Psoas muscle (tissue), 8 donors: ENCODE data around the gene FKBP5. TPM values are rescaled to one million over a fixed set of nuclear protein-coding genes. Genes with fewer than 3 reads are reported as not detected.
"Not testable (repeated sequence)": the region's sequence is repeated elsewhere in the genome, so short reads cannot be mapped to it uniquely, and the experiment has no call there.

Experiments
- ATAC-seq, 4 donors: fragments of 200-7000 bp; cut with Tn5 transposase; one replicate each; pipeline ENCODE4 v1.9.1; 2020; ENCODE audit warnings: moderate library complexity in 3 of 4, mild to moderate bottlenecking in 2 of 4
- DNase-seq, 2 donors: peaks; one replicate each; pipeline ENCODE4 v3.0.0-alpha.2; 2020
- H3K27ac ChIP-seq: fragments of 200-600 bp; one replicate; pipeline ENCODE4 v1.8.0; 2022
- H3K27me3 ChIP-seq, 3 donors: fragments of 200-600 bp in 1 of 3; one replicate each; pipeline versions ENCODE4 v1.6.1 to v1.8.0; 2013 to 2022; ENCODE audit warnings: low read length in 2 of 3, mild to moderate bottlenecking in 2 of 3, moderate library complexity in 1 of 3; ENCODE audit not compliant: insufficient read depth in 3 of 3
- H3K36me3 ChIP-seq, 2 donors: fragments of 200-600 bp in 1 of 2; one replicate each; pipeline versions ENCODE4 v1.6.1 to v1.8.0; 2013 to 2022; ENCODE audit warnings: low read depth in 1 of 2, mild to moderate bottlenecking in 1 of 2, moderate library complexity in 1 of 2; ENCODE audit not compliant: insufficient read depth in 1 of 2
- H3K4me1 ChIP-seq: fragments of 200-600 bp; one replicate; pipeline ENCODE4 v1.8.0; 2022
- H3K4me3 ChIP-seq: fragments of 200-600 bp; one replicate; pipeline ENCODE4 v1.8.0; 2022; ENCODE audit warnings: mild to moderate bottlenecking
- H3K9me3 ChIP-seq: fragments of 200-600 bp; one replicate; pipeline ENCODE4 v1.8.0; 2022
- CTCF ChIP-seq: fragments of 200-600 bp; IDR thresholded peaks from one replicate; pipeline ENCODE4 v1.8.0; 2022; ENCODE audit warnings: antibody characterized with exemption
- WGBS, 3 donors: extraction: QIAGEN DNeasy Blood & Tissue Kit; methylation state at CpG; one replicate each; pipeline versions ENCODE4 v1.1.6 to v1.1.7; 2013; 5-methylcytosine and 5-hydroxymethylcytosine counted together
- intact Hi-C, 2 donors: fragments of 100-400 bp; cut with DNase I; formaldehyde crosslinking; loops; one replicate each; pipeline versions ENCODE4 v1.11.0 to v1.14.2; 2022
- polyA plus RNA-seq, 3 donors: library from polyadenylated mRNA; stranded (reverse); fragments of 200-250 nt; gene quantifications; one replicate each; pipeline ENCODE4 v1.2.3, GENCODE V29; 2013
- total RNA-seq, 4 donors: library from RNA; stranded (reverse); fragmentation: NEBNext Ultra II Directional in 2 of 4; extraction: Animal tissue kit (Norgen Biotek cat#: 25700) in 2 of 4; gene quantifications; one replicate each; pipeline versions ENCODE4 v1.2.1 to v1.2.4, GENCODE V29; 2021 to 2023
- donor health status: healthy with polysubstance abuse.
- donor health status: DM: no; HTN: no; CAD: no; lungs with moderate emphysema.
- donor health status: Bipolar disorder and iron deficiency.
- donor health status: healthy.
- donor health status: DM: yes; HTN: yes; CAD: no.
- donor health status: DM: no; HTN: no; CAD: no.
- donor health status: DM: no; HTN: no; CAD: no.
- donor health status: DM: yes; HTN: yes; CAD: no.

Gene FKBP5
- total and polyA plus RNA-seq, 7 donors = 56.5 to 1,905 (median 542) TPM

GRCh38 chr6:35576682-35577081 lies 112.0 kb downstream of the FKBP5 start:
- ATAC-seq (no peak), DNase-seq (no peak)
- Histone ChIP-seq H3K4me1 (peaks cover 3% of the 10 kb centered on the region), H3K9me3 (no peaks in the 10 kb centered on the region), H3K4me3 (no peak overlapping the region), H3K27ac (no peak overlapping the region), H3K27me3 (no peaks in the 10 kb centered on the region), H3K36me3 (peaks cover 7 to 96% of the 10 kb centered on the region in 2 donors)
- intact Hi-C loops = no loop called here
- TF ChIP-seq CTCF = no peak
- WGBS, 3 donors = 80 to 88% (median 87%) methylated on average over 9 of the region's 9 CpGs

GRCh38 chr6:35573495-35574110 lies 115.1 kb downstream of the FKBP5 start:
- ATAC-seq = no peak
- intact Hi-C loops = no loop called here
- WGBS, 3 donors = 66 to 76% (median 67%) methylated on average over 3 of the region's 3 CpGs

GRCh38 chr6:35570885-35571330 lies 117.8 kb downstream of the FKBP5 start:
- WGBS, 3 donors = 18 to 60% (median 46%) methylated on average over 2 of the region's 2 CpGs
- ATAC-seq = peak; percentile 4 to 25 (median 12)
- intact Hi-C loops, H3K27me3 ChIP-seq, H3K9me3 ChIP-seq, DNase-seq, H3K4me3 ChIP-seq, H3K4me1 ChIP-seq: not testable (repeated sequence)
- H3K36me3 ChIP-seq = peaks cover 5 to 38% of the 10 kb centered on the region in 2 donors
- peak overlapping the region; percentile 21 for H3K27ac ChIP-seq

More at GRCh38 chr6:35573495-35574110, 115.1 kb downstream of the FKBP5 start:
- Histone ChIP-seq H3K4me1 (no peaks in the 10 kb centered on the region), H3K9me3 (no peaks in the 10 kb centered on the region), H3K4me3 (no peak overlapping the region), H3K27ac (no peak overlapping the region), H3K27me3 (no peaks in the 10 kb centered on the region), H3K36me3 (peaks cover 7 to 65% of the 10 kb centered on the region in 2 donors)
- no peak for DNase-seq
- TF ChIP-seq CTCF = no peak

- intact Hi-C loops = no loop called here
- Histone ChIP-seq H3K9me3 (no peaks in the 10 kb centered on the region), H3K27ac (no peak overlapping the region), H3K4me1 (no peaks in the 10 kb centered on the region), H3K4me3 (no peak overlapping the region), H3K36me3 (peaks cover 3 to 19% of the 10 kb centered on the region in 2 donors), H3K27me3 (no peaks in the 10 kb centered on the region)
- 48 to 64% (median 55%) methylated on average over 5 of the region's 5 CpGs for WGBS, 3 donors
- DNase-seq = peak; percentile 73 to 91
- ATAC-seq = peak in 3 of 4 donors; percentile 43 to 75 (median 62)
- peak; percentile 23 for TF ChIP-seq CTCF
Observed at GRCh38 chr6:35569011-35569461, 119.7 kb downstream of the FKBP5 start.

GRCh38 chr6:35566794-35567193 lies 121.9 kb downstream of the FKBP5 start:
- intact Hi-C loops = no loop called here
- no peak for TF ChIP-seq CTCF
- WGBS, 3 donors = 84 to 88% (median 84%) methylated on average over 8 of the region's 8 CpGs
- Histone ChIP-seq H3K4me3 (no peak overlapping the region), H3K36me3 (no peaks in the 10 kb centered on the region), H3K27me3 (no peaks in the 10 kb centered on the region), H3K4me1 (no peaks in the 10 kb centered on the region), H3K9me3 (no peaks in the 10 kb centered on the region), H3K27ac (no peak overlapping the region)
- peak in 2 of 4 donors; percentile 1 to 2 for ATAC-seq
- peak in 1 of 2 donors; percentile 58 for DNase-seq
